Measurements from ENCODE around the gene EPS8L3.

- TF ChIP-seq EZH2 (IDR thresholded peaks at IDR 0.05) (no peak), POLR2AphosphoS5 (IDR thresholded peaks at IDR 0.05; ENCODE audit: borderline replicate concordance, low read depth, low read length) (no peak)
Observed at GRCh38 chr1:109749221-109749620, 14.5 kb downstream of the EPS8L3 start.

Data from SK-N-MC (cell line).